GM18870 (cell line): ENCODE results near the gene TINAG.

Experiments used
- ATAC-seq: cut with Tn5 transposase; IDR thresholded peaks from one replicate; pipeline ENCODE4 v1.9.1; 2021; ENCODE audit warnings: moderate library complexity; ENCODE audit not compliant: unreplicated experiment

The TINAG gene

DNA sequence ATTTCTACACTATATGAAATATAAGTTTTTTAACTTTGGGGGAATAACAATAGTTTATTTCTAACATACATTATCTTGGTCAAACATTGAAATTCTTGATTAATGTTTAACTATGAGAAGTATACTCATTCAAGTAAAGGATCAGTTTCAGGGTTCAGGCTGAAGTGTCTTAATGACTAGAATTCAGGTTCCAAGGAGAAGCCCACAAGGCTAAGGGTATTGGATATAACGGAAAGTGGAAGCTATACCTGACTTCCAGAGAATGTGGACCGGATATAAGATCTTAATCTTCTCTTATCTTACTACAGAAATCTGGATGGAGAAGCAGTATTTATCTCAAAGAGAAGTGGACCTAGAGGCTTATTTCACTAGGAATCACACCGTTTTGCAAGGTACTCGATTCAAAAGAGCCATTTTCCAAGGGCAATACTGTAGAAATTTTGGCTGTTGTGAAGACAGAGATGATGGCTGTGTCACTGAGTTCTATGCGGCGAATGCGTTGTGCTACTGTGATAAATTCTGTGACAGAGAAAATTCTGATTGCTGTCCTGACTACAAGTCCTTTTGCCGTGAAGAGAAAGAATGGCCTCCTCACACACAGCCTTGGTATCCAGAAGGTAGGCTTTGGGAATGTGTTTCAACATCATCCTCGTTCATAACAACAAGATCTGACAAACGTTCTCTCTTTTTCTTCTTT, at the start of gene TINAG:
Gene TINAG (plus strand): TSS at position 153 of the 697 bp plus-strand sequence. CDS start 110 bp downstream, at position 263.
- ATAC-seq = peak; percentile 28

- no peak for ATAC-seq
Observed at GRCh38 chr6:54260025-54260424, 48.2 kb upstream of the TINAG start.

- ATAC-seq = no peak
Observed at GRCh38 chr6:54262499-54262898, 45.7 kb upstream of the TINAG start.

DNA sequence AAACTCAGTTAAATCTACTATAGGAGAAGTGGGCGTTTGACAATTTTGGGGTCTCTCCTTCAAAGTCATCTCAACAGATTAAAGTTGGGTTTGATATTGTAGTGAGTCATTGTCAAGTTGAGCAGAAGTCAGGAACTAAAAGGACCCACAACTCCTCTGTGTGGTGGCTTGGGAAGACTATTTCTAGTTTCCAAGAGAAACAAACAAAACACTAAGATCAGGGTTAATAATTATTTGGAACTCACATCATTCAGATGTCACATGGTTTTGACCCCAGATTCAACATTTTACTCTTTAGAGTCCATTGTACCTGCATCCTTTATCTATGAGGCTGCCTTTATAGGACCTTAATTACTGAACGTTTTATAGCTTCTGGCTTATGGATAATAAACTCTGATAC, 45.3 kb upstream of the TINAG start:
- ATAC-seq = no peak

GRCh38 chr6:54264581-54265272, 43.5 kb upstream of the TINAG start:
- ATAC-seq = no peak

GRCh38 chr6:54266400-54266923, 41.8 kb upstream of the TINAG start:
- no peak for ATAC-seq

DNA sequence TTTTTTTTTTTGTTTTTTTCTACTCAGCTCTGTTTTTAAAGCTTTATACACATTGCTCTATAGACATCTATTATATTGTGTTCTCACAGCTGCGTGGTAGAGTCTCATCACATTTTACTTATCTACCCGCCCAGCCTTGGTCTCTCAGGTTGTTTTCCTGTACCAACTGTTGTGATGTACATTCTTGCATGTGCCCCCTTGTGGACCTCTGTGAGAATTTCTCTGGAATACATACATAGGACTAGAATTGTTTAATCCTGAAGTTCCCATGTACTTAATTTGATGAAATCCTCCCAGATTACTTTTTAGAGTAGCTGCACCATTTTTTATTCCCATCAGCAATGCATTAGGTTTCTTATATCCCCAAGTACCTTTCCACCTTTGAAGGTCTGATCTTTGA, 40.4 kb upstream of the TINAG start:
- ATAC-seq = no peak

- ATAC-seq = no peak
Observed at GRCh38 chr6:54273214-54273820, 34.9 kb upstream of the TINAG start.

DNA sequence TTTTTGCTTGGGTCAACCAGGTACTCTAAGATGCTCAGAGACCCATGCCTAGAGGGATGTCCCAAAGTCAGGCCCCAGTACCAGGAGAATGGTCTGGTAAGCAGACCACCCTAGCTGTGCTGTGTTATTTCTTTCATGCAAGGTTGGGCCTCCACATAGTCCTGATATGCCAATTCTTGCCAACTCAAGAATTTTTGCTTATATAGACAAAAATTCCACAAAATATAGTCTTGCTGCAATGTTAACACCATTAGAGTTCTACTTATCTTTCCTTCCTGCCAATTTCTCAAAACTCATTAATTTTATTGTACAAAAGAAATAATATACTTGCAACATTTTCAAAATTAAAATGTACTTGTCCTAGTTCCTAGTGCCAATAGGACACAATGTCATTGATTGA, 33.9 kb upstream of the TINAG start:
- no peak for ATAC-seq

DNA sequence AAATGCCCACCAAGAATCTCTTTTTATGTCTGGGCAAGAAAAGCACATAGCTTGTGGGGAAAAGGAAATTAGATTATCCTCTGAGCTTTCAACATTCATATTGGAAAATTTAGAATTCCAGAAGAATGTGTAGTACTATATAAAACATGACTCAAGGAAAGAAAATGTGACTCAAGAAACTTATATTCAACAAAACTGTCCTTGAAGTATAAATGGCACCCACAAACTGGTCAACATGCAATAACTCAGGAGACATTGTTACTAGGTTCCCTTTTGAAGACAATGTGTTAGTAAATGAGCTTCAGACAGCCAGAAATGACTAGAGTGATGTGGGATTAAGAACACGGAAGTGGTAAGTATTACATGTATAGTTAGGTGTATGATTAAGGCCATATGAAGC, 26.1 kb upstream of the TINAG start:
- ATAC-seq = no peak

DNA sequence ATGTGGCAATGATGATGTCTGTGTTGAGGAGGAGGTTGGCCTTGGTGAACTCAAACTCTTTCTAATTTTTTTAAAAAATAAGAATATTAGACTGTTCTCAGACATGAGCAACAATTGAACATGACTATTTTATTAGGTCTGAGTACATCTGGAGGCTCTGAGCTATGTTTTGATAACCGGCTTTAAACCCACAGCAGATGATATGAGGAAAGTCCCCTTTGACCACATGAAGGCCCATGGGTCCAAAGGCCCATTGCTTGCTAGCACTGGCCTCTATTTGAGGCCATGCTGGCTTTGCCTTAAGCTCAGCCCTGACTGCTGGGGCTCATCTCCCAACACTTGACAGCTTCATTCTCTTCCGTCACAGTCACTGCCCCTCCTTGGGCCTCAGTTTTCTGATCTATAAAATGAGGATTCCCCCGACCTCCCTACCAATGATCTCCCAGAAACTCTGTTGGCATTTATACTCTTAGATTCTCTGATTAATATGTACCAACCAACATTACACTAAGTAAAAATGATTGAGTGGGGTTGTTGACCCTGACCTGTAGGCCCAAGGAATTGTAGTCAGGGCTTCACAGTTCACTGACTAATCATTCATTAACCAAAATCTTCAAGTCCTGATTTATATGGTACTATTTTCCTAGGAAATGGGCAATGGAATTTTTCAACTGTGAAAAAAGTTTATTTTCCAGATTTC, 23.9 kb upstream of the TINAG start:
- no peak for ATAC-seq

DNA sequence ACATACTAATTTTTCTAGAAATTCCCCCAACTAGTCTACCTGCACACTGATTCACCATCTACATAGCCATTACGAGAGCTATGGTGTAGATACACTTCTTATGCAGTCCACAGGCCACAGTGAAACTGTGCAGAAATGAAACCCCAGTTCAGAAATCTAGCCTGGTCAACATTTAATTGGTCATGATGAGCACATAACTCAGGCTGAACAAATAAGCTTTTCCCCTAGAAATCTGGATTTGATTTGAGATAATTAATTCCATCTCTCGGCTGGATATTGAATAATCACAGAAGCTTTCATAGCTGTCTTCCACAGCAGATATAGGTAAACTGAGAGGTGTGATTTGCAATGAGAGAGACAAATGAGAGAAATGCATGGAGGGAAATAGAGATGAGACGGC, 22.6 kb upstream of the TINAG start:
- no peak for ATAC-seq

GRCh38 chr6:54286141-54286540, 22.1 kb upstream of the TINAG start:
- no peak for ATAC-seq

GRCh38 chr6:54288474-54288873, 19.8 kb upstream of the TINAG start:
- ATAC-seq = no peak

- ATAC-seq = no peak
Observed at GRCh38 chr6:54289426-54289825, 18.8 kb upstream of the TINAG start.

DNA sequence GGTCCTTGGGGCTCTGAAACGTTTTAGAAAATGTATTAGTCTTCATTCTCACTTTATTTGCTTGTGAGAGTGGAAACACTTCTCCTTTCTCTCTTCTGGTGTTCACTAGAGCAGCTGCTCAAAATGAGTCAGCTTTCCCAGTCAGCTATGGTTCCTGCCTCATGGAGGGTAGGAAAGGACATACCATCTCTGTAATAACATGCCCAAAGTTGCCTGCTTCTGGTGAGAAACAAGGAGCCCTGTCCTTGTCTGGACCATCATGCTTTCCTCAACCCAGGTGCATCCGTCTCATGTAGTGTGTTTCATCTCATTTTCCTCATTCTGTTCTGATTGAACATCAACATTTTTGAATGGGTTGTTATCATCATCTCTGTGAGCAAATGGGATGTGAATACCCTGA, 17.1 kb upstream of the TINAG start:
- peak; percentile 74 for ATAC-seq

DNA sequence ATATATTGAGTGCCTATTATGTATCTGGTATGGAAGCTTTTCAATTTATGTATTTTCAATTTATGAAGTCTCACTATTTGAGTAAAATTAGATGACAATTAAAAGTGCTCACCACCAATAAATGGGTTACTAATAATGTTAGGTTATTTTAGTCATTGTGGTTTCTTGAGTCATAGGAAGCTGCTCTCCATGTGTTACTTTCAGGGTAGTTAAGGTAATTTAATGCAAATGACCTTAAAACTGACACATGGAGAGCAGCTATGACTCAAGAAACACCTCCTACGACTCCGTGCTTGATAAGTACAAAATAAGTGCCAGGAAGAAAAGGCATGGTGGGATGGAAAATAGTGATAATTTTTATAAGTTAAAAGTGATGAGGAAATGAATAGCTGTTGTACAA, 16.5 kb upstream of the TINAG start:
- ATAC-seq = peak; percentile 93

DNA sequence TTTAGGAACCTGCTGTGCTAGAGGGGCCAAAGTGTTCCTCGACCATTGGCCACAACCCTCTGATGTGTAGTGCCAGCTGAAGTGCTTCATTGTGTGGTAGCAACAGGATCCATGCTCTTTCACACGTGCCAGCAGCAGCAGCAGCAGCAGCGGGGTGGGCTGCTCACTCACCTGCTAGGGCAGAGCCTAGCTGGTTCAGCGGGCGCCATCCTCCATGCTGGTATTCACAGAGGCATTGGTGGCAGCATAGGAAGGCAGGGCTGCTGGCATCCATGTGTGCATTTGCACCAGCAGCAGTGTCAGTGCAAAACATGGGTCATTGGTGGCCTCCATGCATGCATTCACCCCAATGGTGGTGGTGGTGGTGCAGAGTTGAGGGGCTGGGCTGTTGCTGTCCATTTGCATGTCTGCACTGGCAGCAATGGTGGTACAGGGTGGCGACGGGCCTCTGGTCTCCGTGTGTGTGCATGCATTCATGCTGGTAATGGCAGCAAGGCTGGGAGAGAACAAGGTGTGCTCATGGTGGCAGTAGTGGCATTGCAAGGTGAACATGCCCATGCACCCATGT, 13.2 kb upstream of the TINAG start:
- no peak for ATAC-seq

DNA sequence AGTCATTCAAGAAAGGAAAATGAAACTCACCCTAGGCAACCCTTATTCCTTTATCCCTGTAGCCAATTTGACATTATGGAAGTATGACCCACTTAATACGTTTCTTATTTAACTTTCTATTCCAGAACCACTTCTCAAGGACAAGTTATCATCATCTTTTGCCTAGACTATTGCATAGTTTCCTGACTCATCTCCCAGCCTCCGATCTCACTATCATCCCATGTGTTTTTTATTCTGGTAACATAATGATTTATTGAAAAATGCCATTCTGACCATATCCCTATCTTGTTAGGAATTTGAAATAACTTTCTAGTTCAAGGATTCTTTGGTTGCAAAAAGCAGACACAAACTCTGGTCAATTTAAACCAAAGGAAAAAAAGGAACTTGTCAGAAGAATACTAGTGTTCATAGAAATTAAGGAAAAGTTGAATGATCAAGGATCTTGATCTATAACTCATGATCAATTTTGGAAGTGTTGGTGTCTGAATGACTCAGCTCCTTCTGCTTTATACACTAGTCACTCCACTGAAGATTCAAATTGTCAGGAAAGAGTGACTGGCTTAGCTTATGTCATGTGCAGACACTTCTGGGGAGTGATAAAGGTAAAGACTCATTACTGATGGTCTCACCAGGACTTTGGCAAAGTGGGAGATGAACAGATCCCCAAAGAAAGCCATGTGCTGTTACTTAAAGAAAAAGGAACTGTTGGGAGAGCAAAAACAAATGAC, 8.5 kb upstream of the TINAG start:
- ATAC-seq = no peak

- no peak for ATAC-seq
Observed at GRCh38 chr6:54301770-54302169, 6.5 kb upstream of the TINAG start.
